Adrenal gland (tissue), 12 donors: ENCODE data around the gene ERMP1. TPM values are rescaled to one million over a fixed set of nuclear protein-coding genes. Genes with fewer than 3 reads are reported as not detected.
A peak's percentile ranks its signal among the peaks of the same experiment; 100 is the strongest.

Experiments used
- DNase-seq, 7 donors: peaks; one replicate each; pipeline ENCODE4 v3.0.0-alpha.2; 2019 to 2020
- H3K27ac ChIP-seq, 5 donors: fragments of 200-600 bp; sonication (generic) in 4 of 5; 1 replicate in 3 of 5; 2 replicates in 2 of 5; pipeline versions ENCODE4 v1.5.1 to v1.8.0; 2016 to 2020; ENCODE audit warnings: mild to moderate bottlenecking in 1 of 5
- H3K27me3 ChIP-seq: fragments of 200-600 bp; 2 replicates; pipeline ENCODE4 v1.8.0; 2021
- H3K36me3 ChIP-seq, 2 donors: fragments of 200-600 bp; replicated peaks in 1 of 2; 1 replicate in 1 of 2; 2 replicates in 1 of 2; pipeline versions ENCODE4 v1.5.1 to v1.8.0; 2018 to 2022
- H3K4me1 ChIP-seq, 2 donors: fragments of 200-600 bp; replicated peaks in 1 of 2; 1 replicate in 1 of 2; 2 replicates in 1 of 2; pipeline versions ENCODE4 v1.5.1 to v1.8.0; 2018 to 2021
- H3K4me3 ChIP-seq, 4 donors: fragments of 200-600 bp; sonication (generic) in 3 of 4; one replicate each; pipeline ENCODE4 v1.5.1; 2016 to 2018
- H3K9me3 ChIP-seq, 3 donors: fragments of 200-600 bp; sonication (generic) in 1 of 3; replicated peaks in 1 of 3; 1 replicate in 2 of 3; 2 replicates in 1 of 3; pipeline versions ENCODE4 v1.5.1 to v1.8.0; 2016 to 2021
- CTCF ChIP-seq, 6 experiments: fragments of 450-650 bp in 4 of 6; fragments of 200-600 bp in 2 of 6; sonication (generic) in 1 of 6; IDR thresholded peaks; 1 replicate in 5 of 6; 2 replicates in 1 of 6; pipeline versions ENCODE4 v1.5.1 to v1.8.0; 2016 to 2021; ENCODE audit warnings: antibody characterized with exemption in 6 of 6, mild to moderate bottlenecking in 2 of 6, moderate library complexity in 1 of 6
- POLR2A ChIP-seq, 2 donors: fragments of 450-650 bp; IDR thresholded peaks; one replicate each; pipeline ENCODE4 v1.6.1; 2017; ENCODE audit warnings: antibody characterized with exemption in 2 of 2, mild to moderate bottlenecking in 2 of 2, moderate library complexity in 1 of 2
- WGBS, 4 donors: extraction: QIAGEN DNeasy Blood & Tissue Kit in 2 of 4; methylation state at CpG; one replicate each; pipeline versions ENCODE4 v1.1.5 to v1.1.7; 2013 to 2017; 5-methylcytosine and 5-hydroxymethylcytosine counted together
- intact Hi-C, 2 donors: fragments of 100-400 bp; cut with DNase I; formaldehyde crosslinking; loops; one replicate each; pipeline versions ENCODE4 v1.14.1 to v1.15.0; 2022 to 2023
- polyA plus RNA-seq, 3 donors: library from polyadenylated mRNA; stranded (reverse); fragments of 200-250 nt in 2 of 3; fragments of 350-450 nt in 1 of 3; fragmentation: Illumina TruSeq in 1 of 3; extraction: RNeasy Lipid Tissue Mini Kit (QIAGEN cat#74804) in 1 of 3; gene quantifications; one replicate each; pipeline ENCODE4 v1.2.3, GENCODE V29; 2013 to 2014
- total RNA-seq, 9 donors: library from RNA; depleted of rRNA in 4 of 9; stranded (reverse); fragments of >200 nt in 4 of 9; fragments of 120-200 nt in 1 of 9; fragmentation: NEBNext Ultra II Directional in 1 of 9; extraction: Animal tissue kit (Norgen Biotek cat#: 25700) in 1 of 9; gene quantifications; one replicate each; pipeline versions ENCODE4 v1.1.0 to v1.2.4, GENCODE V29; 2013 to 2023
- donor health status: healthy with polysubstance abuse.
- donor health status: Bipolar disorder and iron deficiency.
- donor health status: DM: yes; HTN: yes; CAD: no.
- donor health status: DM: no; HTN: no; CAD: no.
- donor health status: DM: no; HTN: no; CAD: no.
- donor health status: DM: yes; HTN: yes; CAD: no.

ERMP1 gene
- total and polyA plus RNA-seq, 12 donors, result 6.0 to 120 (median 38.6) TPM

GRCh38 chr9:5872511-5872910, 39.6 kb upstream of the ERMP1 start:
- WGBS, 4 donors, result 64 to 79% (median 70%) methylated on average over 4 of the region's 4 CpGs
- Histone ChIP-seq H3K27me3 (no peaks in the 10 kb centered on the region), H3K27ac (peak overlapping the region in 2 of 5 donors; percentile 6 to 57), H3K36me3 (no peaks in the 10 kb centered on the region), H3K4me3 (no peak overlapping the region), H3K4me1 (no peaks in the 10 kb centered on the region), H3K9me3 (no peaks in the 10 kb centered on the region)
- DNase-seq, result no peak
- TF ChIP-seq CTCF (IDR thresholded peaks at IDR 0.05) (no peak), POLR2A (IDR thresholded peaks at IDR 0.05) (no peak)
- intact Hi-C loops, result no loop called here

GRCh38 chr9:5871785-5872184, 38.9 kb upstream of the ERMP1 start:
- peak overlapping the region in 2 of 5 donors; percentile 6 to 57 for H3K27ac ChIP-seq
- no peak for DNase-seq
- H3K36me3 ChIP-seq, result no peaks in the 10 kb centered on the region
- no peak overlapping the region for H3K4me3 ChIP-seq
- H3K9me3 ChIP-seq, result no peaks in the 10 kb centered on the region
- WGBS, 4 donors, result 49 to 53% (median 51%) methylated on average over 2 of the region's 2 CpGs
- TF ChIP-seq POLR2A (IDR thresholded peaks at IDR 0.05) (no peak), CTCF (IDR thresholded peaks at IDR 0.05) (no peak)
- no peaks in the 10 kb centered on the region for H3K27me3 ChIP-seq
- H3K4me1 ChIP-seq, result no peaks in the 10 kb centered on the region
- intact Hi-C loops, result no loop called here

GRCh38 chr9:5870691-5871090, 37.8 kb upstream of the ERMP1 start:
- no peaks in the 10 kb centered on the region for H3K36me3 ChIP-seq
- H3K4me3 ChIP-seq, result no peak overlapping the region
- intact Hi-C loops, result no loop called here
- H3K9me3 ChIP-seq, result no peaks in the 10 kb centered on the region
- H3K27ac ChIP-seq, result no peak overlapping the region
- no peaks in the 10 kb centered on the region for H3K4me1 ChIP-seq
- 61 to 68% (median 63%) methylated on average over 3 of the region's 3 CpGs for WGBS, 4 donors
- peak; percentile 21 to 79 (median 60) for DNase-seq
- TF ChIP-seq CTCF (IDR thresholded peaks at IDR 0.05) (no peak), POLR2A (IDR thresholded peaks at IDR 0.05) (no peak)
- no peaks in the 10 kb centered on the region for H3K27me3 ChIP-seq

GRCh38 chr9:5870020-5870339, 37.1 kb upstream of the ERMP1 start:
- intact Hi-C loops, result no loop called here
- no peak for DNase-seq
- no peaks in the 10 kb centered on the region for H3K4me1 ChIP-seq
- no peaks in the 10 kb centered on the region for H3K36me3 ChIP-seq
- TF ChIP-seq POLR2A (IDR thresholded peaks at IDR 0.05) (no peak), CTCF (IDR thresholded peaks at IDR 0.05) (no peak)
- H3K9me3 ChIP-seq, result no peaks in the 10 kb centered on the region
- 85 to 93% (median 91%) methylated on average over 2 of the region's 2 CpGs for WGBS, 4 donors
- no peak overlapping the region for H3K27ac ChIP-seq
- H3K4me3 ChIP-seq, result no peak overlapping the region
- no peaks in the 10 kb centered on the region for H3K27me3 ChIP-seq
